GM18907 (cell line): Measurements from ENCODE around the gene XYLB.
"Not testable (repeated sequence)": the region's sequence is repeated elsewhere in the genome, so short reads cannot be mapped to it uniquely, and the experiment has no call there.

ENCODE experiments used
- ATAC-seq: cut with Tn5 transposase; IDR thresholded peaks from one replicate; pipeline ENCODE4 v1.9.1; 2021; ENCODE audit warnings: mild to moderate bottlenecking, moderate library complexity; ENCODE audit not compliant: unreplicated experiment

The XYLB gene

GRCh38 chr3:38386992-38387750 is 40.6 kb downstream of the XYLB start:
- ATAC-seq: no peak

GRCh38 chr3:38387862-38388261 is 41.3 kb downstream of the XYLB start:
- ATAC-seq: no peak

- no peak for ATAC-seq
These were observed 46.1 kb downstream of the XYLB start for GRCh38 chr3:38392604-38393163.

DNA sequence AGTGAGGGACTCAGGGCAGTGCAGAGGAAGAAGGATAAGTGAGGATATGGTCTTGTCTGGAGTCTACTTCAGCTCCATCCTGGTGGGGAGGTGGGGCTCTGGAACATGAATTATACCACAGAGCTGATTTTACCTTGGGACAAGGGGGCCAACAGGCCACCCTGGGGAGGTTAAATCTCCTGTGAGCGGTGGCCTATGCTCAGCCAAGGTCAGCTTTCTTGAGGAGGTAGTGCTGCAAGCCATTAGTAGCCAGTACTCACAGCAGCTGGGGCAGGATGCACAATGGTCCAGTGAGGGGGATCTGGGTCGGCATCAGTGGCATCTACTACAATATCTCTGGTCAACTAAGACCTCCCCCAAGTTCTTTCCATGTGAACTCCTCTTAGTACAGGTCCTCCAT is 49.7 kb downstream of the XYLB start:
- no peak for ATAC-seq

GRCh38 chr3:38396861-38397260 is 50.3 kb downstream of the XYLB start:
- no peak for ATAC-seq

DNA sequence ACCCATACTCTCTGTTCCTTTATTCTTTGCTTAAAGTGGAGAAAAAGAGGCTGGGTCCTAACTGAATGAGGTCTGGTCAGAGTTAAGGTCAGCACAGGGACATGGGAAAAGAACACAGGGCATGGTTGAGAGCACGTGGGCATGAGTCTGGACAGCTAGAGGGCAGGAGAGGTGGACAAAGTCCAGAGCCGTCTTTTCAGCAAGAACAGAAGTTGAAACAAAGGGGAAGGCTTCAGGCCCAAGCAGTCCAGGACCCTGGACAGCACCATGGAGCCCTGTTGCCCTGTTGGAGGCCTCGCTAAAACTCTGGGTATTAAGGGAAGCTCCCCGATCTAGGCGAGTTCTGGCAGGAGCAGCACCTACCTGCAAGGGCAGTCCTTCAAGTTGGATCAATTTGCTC is 50.7 kb downstream of the XYLB start:
- no peak for ATAC-seq

GRCh38 chr3:38401246-38401962 is 54.8 kb downstream of the XYLB start:
- no peak for ATAC-seq

DNA sequence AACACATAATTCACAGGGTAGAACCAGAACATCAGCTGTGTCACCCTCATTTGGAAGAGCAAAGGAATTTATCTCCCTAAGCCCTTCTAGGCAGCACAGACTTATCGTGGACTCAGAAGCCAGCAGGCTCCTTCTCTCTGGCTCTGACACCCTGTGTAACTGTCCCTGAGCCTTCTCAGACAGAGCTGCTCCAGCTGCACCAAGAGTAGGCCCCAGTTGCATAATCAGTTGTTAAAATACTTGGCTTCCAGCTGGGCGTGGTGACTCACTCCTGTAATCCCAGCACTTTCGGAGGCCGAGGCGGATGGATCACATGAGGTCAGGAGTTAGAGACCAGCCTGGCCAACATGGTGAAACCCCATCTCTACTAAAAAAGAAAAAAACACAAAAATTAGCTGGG is 57.7 kb downstream of the XYLB start:
- ATAC-seq: no peak

DNA sequence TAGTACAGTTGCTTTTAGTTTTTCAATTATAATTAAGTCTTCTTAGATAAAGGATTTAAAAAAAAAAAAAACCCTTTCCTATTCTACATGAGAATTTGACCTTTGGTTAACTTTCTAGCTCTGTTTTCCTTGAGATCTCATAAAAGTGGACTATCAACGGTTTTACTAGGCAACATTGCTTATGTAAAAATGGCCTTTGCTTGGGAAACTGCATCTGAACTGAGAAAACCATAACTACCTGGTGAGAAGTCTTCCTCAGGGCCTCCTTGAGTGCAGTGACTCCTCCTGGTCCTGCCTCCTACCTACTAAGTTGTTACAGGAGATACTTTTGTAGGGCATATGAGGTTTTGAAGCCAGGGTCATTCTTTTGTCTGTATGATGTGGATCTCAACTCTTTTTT is 65.0 kb downstream of the XYLB start:
- no peak for ATAC-seq

DNA sequence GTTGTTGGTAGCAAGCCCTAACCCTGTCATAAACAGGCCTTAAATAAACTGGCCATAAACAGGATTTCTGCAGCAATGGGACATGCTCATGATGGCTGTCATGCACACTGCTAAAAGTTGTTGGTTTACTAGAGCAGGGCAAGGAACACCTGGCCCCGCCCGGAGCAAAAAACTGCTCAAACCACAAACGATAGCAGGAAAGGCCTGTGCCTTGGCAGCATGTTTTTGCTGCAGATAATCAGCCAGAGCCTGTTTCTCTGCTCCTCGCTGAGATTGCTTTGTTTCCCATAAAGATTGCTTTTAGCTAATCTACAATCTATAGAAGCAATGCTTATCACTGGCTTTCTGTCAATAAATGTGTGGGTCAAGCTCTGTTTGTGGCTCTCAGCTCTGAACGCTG is 74.2 kb downstream of the XYLB start:
- not testable (repeated sequence) for ATAC-seq

GRCh38 chr3:38421679-38422336 is 75.2 kb downstream of the XYLB start:
- no peak for ATAC-seq

- ATAC-seq: not testable (repeated sequence)
These were observed 80.3 kb downstream of the XYLB start for GRCh38 chr3:38426798-38427426.

DNA sequence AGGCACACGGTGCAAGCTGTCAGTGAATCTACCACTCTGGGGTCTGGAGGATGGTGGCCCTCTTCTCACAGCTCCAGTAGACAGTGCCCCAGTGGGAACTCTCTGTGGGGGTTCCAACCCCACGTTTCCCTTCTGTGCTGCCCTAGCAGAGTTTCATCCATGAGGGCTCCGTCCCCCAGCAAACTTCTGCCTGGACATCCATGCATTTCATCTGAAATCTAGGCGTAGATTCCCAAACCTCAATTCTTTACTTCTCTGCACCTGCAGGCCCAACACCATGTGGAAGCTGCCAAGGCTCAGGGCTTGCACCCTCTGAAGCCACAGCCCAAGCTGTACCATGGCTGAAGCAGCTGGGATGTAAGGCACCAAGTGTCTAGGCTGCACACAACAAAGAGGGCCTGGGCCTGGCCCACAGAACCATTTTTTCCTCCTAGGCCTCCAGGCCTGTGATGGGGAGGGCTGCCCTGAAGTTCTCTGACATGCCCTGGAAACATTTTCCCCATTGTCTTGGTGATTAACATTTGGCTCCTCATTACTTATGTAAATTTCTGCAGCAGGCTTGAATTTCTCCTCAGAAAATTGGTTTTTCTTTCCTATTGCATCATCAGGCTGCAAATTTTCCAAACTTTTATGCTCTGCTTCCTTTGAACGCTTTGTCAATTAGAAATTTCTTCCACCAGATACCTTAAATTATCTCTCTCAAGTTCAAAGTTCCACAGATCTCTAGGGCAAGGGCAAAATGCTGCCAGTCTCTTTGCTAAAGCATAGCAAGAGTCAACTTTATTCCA is 86.5 kb downstream of the XYLB start:
- not testable (repeated sequence) for ATAC-seq

- ATAC-seq: not testable (repeated sequence)
These were observed 87.1 kb downstream of the XYLB start for GRCh38 chr3:38433661-38434060.

DNA sequence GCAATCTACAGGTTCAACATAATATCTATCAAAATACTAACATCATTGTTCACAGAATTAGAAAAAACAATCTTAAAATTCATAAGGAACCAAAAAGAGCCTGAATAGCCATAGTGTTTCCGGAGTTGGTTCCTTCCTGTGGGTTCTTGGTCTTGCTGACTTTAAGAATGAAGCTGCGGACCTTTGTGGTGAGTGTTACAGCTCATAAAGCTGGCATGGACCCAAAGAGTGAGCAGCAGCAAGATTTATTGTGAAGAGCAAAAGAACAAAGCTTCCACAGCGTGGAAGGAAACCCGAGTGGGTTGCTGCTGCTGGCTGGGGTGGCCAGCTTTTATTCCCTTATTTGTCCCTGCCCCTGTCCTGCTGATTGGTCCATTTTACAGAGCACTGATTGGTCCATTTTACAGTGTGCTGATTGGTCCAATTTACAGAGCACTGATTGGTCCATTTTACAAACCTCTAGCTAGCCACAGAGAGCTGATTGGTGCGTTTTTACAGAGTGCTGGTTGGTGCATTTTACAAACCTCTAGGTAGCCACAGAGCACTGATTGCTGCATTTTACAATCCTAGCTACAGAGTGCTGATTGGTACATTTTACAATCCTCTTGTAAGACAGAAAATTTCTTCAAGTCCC is 92.0 kb downstream of the XYLB start:
- not testable (repeated sequence) for ATAC-seq

DNA sequence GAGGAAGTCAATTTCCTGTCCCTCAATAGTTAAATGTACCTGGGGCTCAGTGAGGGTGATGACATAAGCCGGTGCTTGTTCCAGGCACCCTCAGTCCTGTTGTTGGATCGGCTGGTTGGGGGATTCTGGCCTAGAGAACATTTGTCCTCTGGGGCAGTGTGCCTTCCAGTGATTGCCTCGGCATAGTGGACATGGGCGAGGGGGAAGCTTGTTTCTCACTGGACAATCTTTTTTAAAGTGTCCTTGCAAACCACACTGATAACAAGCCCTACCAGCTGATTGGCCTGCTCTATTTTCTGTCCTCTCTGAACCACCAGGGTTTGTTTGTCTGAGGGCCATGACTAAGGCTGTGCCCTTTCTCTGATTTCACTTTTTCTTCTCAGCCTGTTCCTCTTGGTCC is 96.6 kb downstream of the XYLB start:
- ATAC-seq: not testable (repeated sequence)

DNA sequence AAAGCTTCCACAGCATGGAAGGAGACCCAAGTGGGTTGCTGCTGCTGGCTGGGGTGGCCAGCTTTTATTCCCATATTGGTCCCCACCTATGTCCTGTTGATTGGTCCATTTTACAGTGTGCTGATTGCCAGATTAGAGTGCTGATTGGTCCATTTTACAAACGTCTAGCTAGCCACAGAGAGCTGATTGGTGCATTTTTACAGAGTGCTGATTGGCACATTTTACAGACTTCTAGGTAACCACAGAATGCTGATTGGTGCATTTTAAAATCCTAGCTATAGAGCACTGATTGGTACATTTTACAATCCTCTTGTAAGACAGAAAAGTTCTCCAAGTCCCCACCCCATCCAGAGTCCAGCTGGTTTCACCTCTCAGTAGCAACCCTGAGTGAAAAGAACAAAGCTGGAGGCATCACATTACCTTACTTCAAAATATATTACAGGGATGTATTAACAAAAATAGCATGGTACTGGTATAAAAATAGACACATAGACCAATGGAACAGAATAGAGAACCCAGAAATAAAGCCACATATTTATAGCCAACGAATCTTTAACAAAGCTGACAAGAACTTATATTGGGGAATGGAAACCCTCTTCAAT is 99.6 kb downstream of the XYLB start:
- ATAC-seq: no peak

- ATAC-seq: no peak
These were observed 100.2 kb downstream of the XYLB start for GRCh38 chr3:38446812-38447211.

- no peak for ATAC-seq
These were observed 104.3 kb downstream of the XYLB start for GRCh38 chr3:38450853-38451252.
